Measurements from ENCODE around the gene ENKD1. TPM values are rescaled to one million over a fixed set of nuclear protein-coding genes. Genes with fewer than 3 reads are reported as not detected.
"Not testable (repeated sequence)": the region's sequence is repeated elsewhere in the genome, so short reads cannot be mapped to it uniquely, and the experiment has no call there.

The ENKD1 gene
- 0.47 TPM in 1 of 2 replicates, not detected in the other for total RNA-seq (2014; rRNA removed; shearing (Covaris generic); ENCODE audit: low replicate concordance)

GRCh38 chr16:67666559-67667452 lies at the start of gene ENKD1, which contains the start of gene C16orf86:
TSS of gene ENKD1 (minus strand) at chr16:67666750. CDS start at chr16:67666442, 308 bp downstream.
TSS of gene C16orf86 (plus strand) at chr16:67666814. CDS start at chr16:67666971, 157 bp downstream.
- in situ Hi-C loops (cut with HindIII; ENCODE audit: low pct_unique_long_range_greater_than_20kb, low sequenced_read_pairs): no loop called here
- no peak for DNase-seq (ENCODE audit: low read depth)

GRCh38 chr16:67716097-67716496 lies 49.5 kb upstream of the ENKD1 start:
- no peak for DNase-seq (ENCODE audit: low read depth)
- in situ Hi-C loops (cut with HindIII; ENCODE audit: low pct_unique_long_range_greater_than_20kb, low sequenced_read_pairs): no loop called here

- no peak for DNase-seq (ENCODE audit: low read depth)
- in situ Hi-C loops (cut with HindIII; ENCODE audit: low pct_unique_long_range_greater_than_20kb, low sequenced_read_pairs): no loop called here
Measured at GRCh38 chr16:67714522-67714921, 48.0 kb upstream of the ENKD1 start.

GRCh38 chr16:67713647-67714273 lies 47.2 kb upstream of the ENKD1 start:
- in situ Hi-C loops (cut with HindIII; ENCODE audit: low pct_unique_long_range_greater_than_20kb, low sequenced_read_pairs): no loop called here
- DNase-seq (ENCODE audit: low read depth): no peak

GRCh38 chr16:67710607-67711006 lies 44.1 kb upstream of the ENKD1 start:
- in situ Hi-C loops (cut with HindIII; ENCODE audit: low pct_unique_long_range_greater_than_20kb, low sequenced_read_pairs): no loop called here
- DNase-seq (ENCODE audit: low read depth): no peak

GRCh38 chr16:67709050-67709449 lies 42.5 kb upstream of the ENKD1 start:
- DNase-seq (ENCODE audit: low read depth): no peak

GRCh38 chr16:67708368-67708771 lies 41.8 kb upstream of the ENKD1 start:
- no peak for DNase-seq (ENCODE audit: low read depth)
- in situ Hi-C loops (cut with HindIII; ENCODE audit: low pct_unique_long_range_greater_than_20kb, low sequenced_read_pairs): no loop called here

More at GRCh38 chr16:67709050-67709449, 42.5 kb upstream of the ENKD1 start:
- in situ Hi-C loops (cut with HindIII; ENCODE audit: low pct_unique_long_range_greater_than_20kb, low sequenced_read_pairs): no loop called here

- no peak for DNase-seq (ENCODE audit: low read depth)
- in situ Hi-C loops (cut with HindIII; ENCODE audit: low pct_unique_long_range_greater_than_20kb, low sequenced_read_pairs): no loop called here
Measured at GRCh38 chr16:67707790-67708189, 41.2 kb upstream of the ENKD1 start.

GRCh38 chr16:67707210-67707609 lies 40.7 kb upstream of the ENKD1 start:
- DNase-seq (ENCODE audit: low read depth): no peak
- in situ Hi-C loops (cut with HindIII; ENCODE audit: low pct_unique_long_range_greater_than_20kb, low sequenced_read_pairs): no loop called here

GRCh38 chr16:67704110-67704509 lies 37.6 kb upstream of the ENKD1 start:
- no peak for DNase-seq (ENCODE audit: low read depth)
- in situ Hi-C loops (cut with HindIII; ENCODE audit: low pct_unique_long_range_greater_than_20kb, low sequenced_read_pairs): no loop called here

- DNase-seq (ENCODE audit: low read depth): no peak
Measured at GRCh38 chr16:67703626-67704025, 37.1 kb upstream of the ENKD1 start.

GRCh38 chr16:67702130-67702529 lies 35.6 kb upstream of the ENKD1 start:
- DNase-seq (ENCODE audit: low read depth): no peak
- in situ Hi-C loops (cut with HindIII; ENCODE audit: low pct_unique_long_range_greater_than_20kb, low sequenced_read_pairs): no loop called here

More at GRCh38 chr16:67703626-67704025, 37.1 kb upstream of the ENKD1 start:
- in situ Hi-C loops (cut with HindIII; ENCODE audit: low pct_unique_long_range_greater_than_20kb, low sequenced_read_pairs): no loop called here

- no peak for DNase-seq (ENCODE audit: low read depth)
- in situ Hi-C loops (cut with HindIII; ENCODE audit: low pct_unique_long_range_greater_than_20kb, low sequenced_read_pairs): no loop called here
Measured at GRCh38 chr16:67701420-67701819, 34.9 kb upstream of the ENKD1 start.

GRCh38 chr16:67699265-67699664 lies 32.7 kb upstream of the ENKD1 start:
- DNase-seq (ENCODE audit: low read depth): no peak
- in situ Hi-C loops (cut with HindIII; ENCODE audit: low pct_unique_long_range_greater_than_20kb, low sequenced_read_pairs): no loop called here

- in situ Hi-C loops (cut with HindIII; ENCODE audit: low pct_unique_long_range_greater_than_20kb, low sequenced_read_pairs): no loop called here
- no peak for DNase-seq (ENCODE audit: low read depth)
Measured at GRCh38 chr16:67697422-67698185, 31.1 kb upstream of the ENKD1 start.

- in situ Hi-C loops (cut with HindIII; ENCODE audit: low pct_unique_long_range_greater_than_20kb, low sequenced_read_pairs): no loop called here
Measured at GRCh38 chr16:67694611-67695010, 28.1 kb upstream of the ENKD1 start.

GRCh38 chr16:67693517-67694285 lies 27.2 kb upstream of the ENKD1 start:
- DNase-seq (ENCODE audit: low read depth); in situ Hi-C loops (cut with HindIII; ENCODE audit: low pct_unique_long_range_greater_than_20kb, low sequenced_read_pairs): not testable (repeated sequence)

More at GRCh38 chr16:67694611-67695010, 28.1 kb upstream of the ENKD1 start:
- DNase-seq (ENCODE audit: low read depth): no peak
